ENCODE results near the gene CUZD1.

CUZD1 gene

GRCh38 chr10:122814493-122814892 lies 31.2 kb downstream of the CUZD1 start:
- no peak for DNase-seq

- DNase-seq, result no peak
Observed at GRCh38 chr10:122812751-122813150, 32.9 kb downstream of the CUZD1 start.

- no peak for DNase-seq
Observed at GRCh38 chr10:122802282-122802681, 43.4 kb downstream of the CUZD1 start.

GRCh38 chr10:122798704-122799231 lies 46.9 kb downstream of the CUZD1 start:
- no peak for DNase-seq

GRCh38 chr10:122796796-122797195 lies 48.9 kb downstream of the CUZD1 start:
- DNase-seq, result no peak

GRCh38 chr10:122795924-122796323 lies 49.7 kb downstream of the CUZD1 start:
- no peak for DNase-seq

GRCh38 chr10:122786269-122786668 lies 59.4 kb downstream of the CUZD1 start:
- DNase-seq, result no peak

GRCh38 chr10:122782911-122783310 lies 62.7 kb downstream of the CUZD1 start:
- DNase-seq, result no peak

Data from inflammatory macrophage (primary cell).